Thyroid gland (tissue), 4 donors: Measurements from ENCODE around the gene HBE1.

Experiments
- POLR2A ChIP-seq, 2 donors: fragments of 450-650 bp; IDR thresholded peaks; one replicate each; pipeline ENCODE4 v1.6.1; 2017; ENCODE audit warnings: antibody characterized with exemption in 2 of 2, mild to moderate bottlenecking in 2 of 2, moderate library complexity in 1 of 2
- TF ChIP-seq, protein P1 (sequence below), 6 experiments: fragments of 200-600 bp in 3 of 6; fragments of 450-650 bp in 3 of 6; sonication (generic) in 3 of 6; IDR thresholded peaks; one replicate each; pipeline ENCODE4 v1.5.1; 2016 to 2019; ENCODE audit warnings: antibody characterized with exemption in 6 of 6, mild to moderate bottlenecking in 2 of 6, inconsistent platforms in 1 of 6, moderate library complexity in 1 of 6

DNA sequence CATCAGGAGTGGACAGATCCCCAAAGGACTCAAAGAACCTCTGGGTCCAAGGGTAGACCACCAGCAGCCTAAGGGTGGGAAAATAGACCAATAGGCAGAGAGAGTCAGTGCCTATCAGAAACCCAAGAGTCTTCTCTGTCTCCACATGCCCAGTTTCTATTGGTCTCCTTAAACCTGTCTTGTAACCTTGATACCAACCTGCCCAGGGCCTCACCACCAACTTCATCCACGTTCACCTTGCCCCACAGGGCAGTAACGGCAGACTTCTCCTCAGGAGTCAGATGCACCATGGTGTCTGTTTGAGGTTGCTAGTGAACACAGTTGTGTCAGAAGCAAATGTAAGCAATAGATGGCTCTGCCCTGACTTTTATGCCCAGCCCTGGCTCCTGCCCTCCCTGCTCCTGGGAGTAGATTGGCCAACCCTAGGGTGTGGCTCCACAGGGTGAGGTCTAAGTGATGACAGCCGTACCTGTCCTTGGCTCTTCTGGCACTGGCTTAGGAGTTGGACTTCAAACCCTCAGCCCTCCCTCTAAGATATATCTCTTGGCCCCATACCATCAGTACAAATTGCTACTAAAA is 42.9 kb downstream of the HBE1 start, which contains the start of gene HBB:
- TF ChIP-seq, protein P1, sequence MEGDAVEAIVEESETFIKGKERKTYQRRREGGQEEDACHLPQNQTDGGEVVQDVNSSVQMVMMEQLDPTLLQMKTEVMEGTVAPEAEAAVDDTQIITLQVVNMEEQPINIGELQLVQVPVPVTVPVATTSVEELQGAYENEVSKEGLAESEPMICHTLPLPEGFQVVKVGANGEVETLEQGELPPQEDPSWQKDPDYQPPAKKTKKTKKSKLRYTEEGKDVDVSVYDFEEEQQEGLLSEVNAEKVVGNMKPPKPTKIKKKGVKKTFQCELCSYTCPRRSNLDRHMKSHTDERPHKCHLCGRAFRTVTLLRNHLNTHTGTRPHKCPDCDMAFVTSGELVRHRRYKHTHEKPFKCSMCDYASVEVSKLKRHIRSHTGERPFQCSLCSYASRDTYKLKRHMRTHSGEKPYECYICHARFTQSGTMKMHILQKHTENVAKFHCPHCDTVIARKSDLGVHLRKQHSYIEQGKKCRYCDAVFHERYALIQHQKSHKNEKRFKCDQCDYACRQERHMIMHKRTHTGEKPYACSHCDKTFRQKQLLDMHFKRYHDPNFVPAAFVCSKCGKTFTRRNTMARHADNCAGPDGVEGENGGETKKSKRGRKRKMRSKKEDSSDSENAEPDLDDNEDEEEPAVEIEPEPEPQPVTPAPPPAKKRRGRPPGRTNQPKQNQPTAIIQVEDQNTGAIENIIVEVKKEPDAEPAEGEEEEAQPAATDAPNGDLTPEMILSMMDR (IDR thresholded peaks at IDR 0.05), result no peak
- TF ChIP-seq POLR2A (IDR thresholded peaks at IDR 0.05), result no peak
